Measurements from ENCODE around the gene DIDO1. TPM values are rescaled to one million over a fixed set of nuclear protein-coding genes. Genes with fewer than 3 reads are reported as not detected.

The DIDO1 gene
- total RNA-seq, 2 donors from 2014 or later, result 68.5 to 75.9 TPM

DNA sequence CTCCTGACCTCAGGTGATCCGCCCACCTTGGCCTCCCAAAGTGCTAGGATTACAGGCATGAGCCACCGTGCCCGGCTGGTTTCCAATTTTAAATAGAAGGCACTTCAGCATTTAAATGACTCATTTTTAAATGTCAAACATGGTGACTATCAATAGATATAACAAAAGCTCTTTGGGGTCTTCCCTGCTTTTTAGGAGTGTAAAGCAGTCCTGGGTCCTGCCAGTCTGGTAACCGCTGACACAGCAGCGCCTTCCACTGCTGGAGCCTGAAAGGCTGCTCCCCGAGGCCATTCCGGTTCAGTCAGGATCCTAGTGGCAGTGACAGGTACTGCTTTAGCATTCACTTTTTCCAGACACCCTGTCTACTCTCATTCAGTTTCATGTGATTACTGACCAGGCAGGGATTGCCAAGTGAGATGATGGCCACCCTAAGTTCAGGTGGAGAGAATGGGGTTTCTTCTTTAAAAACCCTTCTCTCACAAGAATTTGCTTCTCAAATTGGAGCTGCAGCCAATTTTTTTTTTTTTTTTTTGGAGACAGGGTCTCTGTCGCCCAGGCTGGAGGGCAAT is 5.1 kb downstream of the DIDO1 start:
- WGBS, result 37% methylated on average over 8 of the region's 8 CpGs
- peaks cover 44% of the 10 kb centered on the region for H3K4me1 ChIP-seq (replicated peaks)
- DNase-seq (ENCODE audit: low spot score), result peak; percentile 36

GRCh38 chr20:62920039-62920645 is 6.2 kb downstream of the DIDO1 start:
- peaks cover 44% of the 10 kb centered on the region for H3K4me1 ChIP-seq (replicated peaks)
- no peak overlapping the region for H3K4me3 ChIP-seq
- H3K27ac ChIP-seq, result no peak overlapping the region
- no peak for DNase-seq (ENCODE audit: low spot score)
- H3K9me3 ChIP-seq, result no peaks in the 10 kb centered on the region
- intact Hi-C loops (cut with DNase I), result no loop called here
- TF ChIP-seq POLR2A (IDR thresholded peaks at IDR 0.05) (no peak), POLR2AphosphoS5 (IDR thresholded peaks at IDR 0.05) (no peak), CTCF (IDR thresholded peaks at IDR 0.05) (no peak)
- WGBS, result 77% methylated on average over 10 of the region's 10 CpGs
- H3K36me3 ChIP-seq, result no peaks in the 10 kb centered on the region
- no peaks in the 10 kb centered on the region for H3K27me3 ChIP-seq (replicated peaks; ENCODE audit: insufficient read depth)

More for the DNA sequence above, 5.1 kb downstream of the DIDO1 start:
- TF ChIP-seq POLR2A (IDR thresholded peaks at IDR 0.05), result no peak
- peak; percentile 6 to 57 (median 44) for TF ChIP-seq CTCF (IDR thresholded peaks at IDR 0.05)
- TF ChIP-seq POLR2AphosphoS5 (IDR thresholded peaks at IDR 0.05), result peak; percentile 6
- no peaks in the 10 kb centered on the region for H3K36me3 ChIP-seq
- no peaks in the 10 kb centered on the region for H3K9me3 ChIP-seq
- H3K27ac ChIP-seq, result no peak overlapping the region
- H3K27me3 ChIP-seq (replicated peaks; ENCODE audit: insufficient read depth), result no peaks in the 10 kb centered on the region
- intact Hi-C loops (cut with DNase I), result no loop called here
- H3K4me3 ChIP-seq, result no peak overlapping the region

DNA sequence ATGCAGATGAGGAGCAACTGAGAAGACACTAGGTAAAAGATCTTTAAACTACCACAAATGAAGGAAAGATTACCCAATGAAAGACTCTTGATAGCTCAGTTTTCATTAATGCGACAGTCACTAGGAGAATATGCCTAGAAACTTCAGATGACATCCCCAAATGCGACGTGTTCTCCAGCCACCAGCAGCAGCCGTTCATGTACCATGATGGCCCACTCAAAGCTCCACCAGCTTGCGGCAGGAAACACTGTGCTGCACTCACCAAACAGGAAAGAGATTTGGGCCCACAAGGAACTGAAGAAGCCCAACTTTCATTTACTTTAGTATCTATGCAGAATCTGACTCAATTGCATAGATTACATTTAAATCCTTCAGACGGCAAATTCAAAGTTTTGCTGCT is 7.5 kb downstream of the DIDO1 start:
- Histone ChIP-seq H3K36me3 (no peaks in the 10 kb centered on the region), H3K4me3 (no peak overlapping the region), H3K4me1 (replicated peaks) (peaks cover 38% of the 10 kb centered on the region), H3K27ac (no peak overlapping the region), H3K9me3 (no peaks in the 10 kb centered on the region), H3K27me3 (replicated peaks; ENCODE audit: insufficient read depth) (no peaks in the 10 kb centered on the region)
- no peak for DNase-seq (ENCODE audit: low spot score)
- intact Hi-C loops (cut with DNase I), result no loop called here
- 77% methylated on average over 6 of the region's 6 CpGs for WGBS
- TF ChIP-seq POLR2A (IDR thresholded peaks at IDR 0.05) (no peak), POLR2AphosphoS5 (IDR thresholded peaks at IDR 0.05) (no peak)

DNA sequence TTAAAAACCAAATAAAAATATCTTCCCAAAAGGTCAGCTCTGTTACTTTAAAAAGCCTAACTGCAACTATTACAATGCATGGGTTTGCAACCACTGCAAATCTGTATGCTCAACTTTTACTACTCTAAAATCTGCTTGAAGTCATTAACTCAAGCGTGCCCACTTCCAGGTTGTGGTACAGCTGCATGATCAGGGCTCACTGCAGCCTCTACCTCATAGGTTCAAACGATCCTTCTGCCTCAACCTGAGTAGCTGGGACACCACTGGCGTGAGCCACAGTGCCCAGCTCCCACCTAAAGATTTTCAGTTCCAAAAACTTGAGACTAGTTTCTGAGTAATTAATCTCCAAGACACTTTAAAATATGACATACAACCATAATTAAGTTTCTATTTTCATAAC is 8.2 kb downstream of the DIDO1 start:
- H3K4me3 ChIP-seq, result no peak overlapping the region
- 54% methylated on average over 3 of the region's 3 CpGs for whole genome bisulfite sequencing
- no peaks in the 10 kb centered on the region for H3K27me3 ChIP-seq (replicated peaks; ENCODE audit: insufficient read depth)
- intact Hi-C loops (cut with DNase I), result no loop called here
- H3K4me1 ChIP-seq (replicated peaks), result peaks cover 32% of the 10 kb centered on the region
- H3K36me3 ChIP-seq, result no peaks in the 10 kb centered on the region
- DNase-seq (ENCODE audit: low spot score), result no peak
- no peaks in the 10 kb centered on the region for H3K9me3 ChIP-seq
- TF ChIP-seq CTCF (IDR thresholded peaks at IDR 0.05) (no peak), POLR2AphosphoS5 (IDR thresholded peaks at IDR 0.05) (no peak), POLR2A (IDR thresholded peaks at IDR 0.05) (no peak)
- no peak overlapping the region for H3K27ac ChIP-seq

GRCh38 chr20:62917720-62918119 is 8.6 kb downstream of the DIDO1 start:
- DNase-seq (ENCODE audit: low spot score), result no peak
- no peak overlapping the region for H3K27ac ChIP-seq
- H3K4me1 ChIP-seq (replicated peaks), result peaks cover 28% of the 10 kb centered on the region
- H3K27me3 ChIP-seq (replicated peaks; ENCODE audit: insufficient read depth), result no peaks in the 10 kb centered on the region
- no peaks in the 10 kb centered on the region for H3K9me3 ChIP-seq
- TF ChIP-seq POLR2AphosphoS5 (IDR thresholded peaks at IDR 0.05) (no peak), POLR2A (IDR thresholded peaks at IDR 0.05) (no peak), CTCF (IDR thresholded peaks at IDR 0.05) (no peak)
- 72% methylated on average over 3 of the region's 3 CpGs for WGBS
- intact Hi-C loops (cut with DNase I), result no loop called here
- H3K36me3 ChIP-seq, result no peaks in the 10 kb centered on the region
- no peak overlapping the region for H3K4me3 ChIP-seq
